Esophagus squamous epithelium (tissue), 5 donors: ENCODE data around the gene ZSCAN12. TPM values are rescaled to one million over a fixed set of nuclear protein-coding genes. Genes with fewer than 3 reads are reported as not detected.

Experiments used
- DNase-seq: peaks from one replicate; lab custom pipeline; 2025; lab: John Stamatoyannopoulos, UW
- H3K27ac ChIP-seq, 4 donors: fragments of 200-600 bp; sonication (generic); one replicate each; pipeline ENCODE4 v1.5.1; 2016 to 2019; ENCODE audit warnings: mild to moderate bottlenecking in 1 of 4
- H3K27me3 ChIP-seq, 4 donors: fragments of 200-600 bp; sonication (generic); 1 replicate in 3 of 4; 2 replicates in 1 of 4; pipeline versions ENCODE4 v1.5.1 to v1.6.0; 2017 to 2021; ENCODE audit warnings: antibody characterized with exemption in 1 of 4
- H3K36me3 ChIP-seq, 3 donors: fragments of 200-600 bp; sonication (generic); one replicate each; pipeline ENCODE4 v1.5.1; 2016 to 2019
- H3K4me1 ChIP-seq, 3 donors: fragments of 200-600 bp; sonication (generic); one replicate each; pipeline ENCODE4 v1.5.1; 2017 to 2019
- H3K4me3 ChIP-seq, 4 donors: fragments of 200-600 bp; sonication (generic); 1 replicate in 3 of 4; 2 replicates in 1 of 4; pipeline ENCODE4 v1.5.1; 2016 to 2019; ENCODE audit warnings: mild to moderate bottlenecking in 2 of 4, moderate library complexity in 1 of 4
- H3K9me3 ChIP-seq, 3 donors: fragments of 200-600 bp; sonication (generic); one replicate each; pipeline ENCODE4 v1.5.1; 2016 to 2019
- CTCF ChIP-seq, 6 experiments: fragments of 450-650 bp in 4 of 6; fragments of 200-600 bp in 2 of 6; sonication (generic) in 2 of 6; IDR thresholded peaks; one replicate each; pipeline ENCODE4 v1.5.1; 2016 to 2019; ENCODE audit warnings: antibody characterized with exemption in 6 of 6, mild to moderate bottlenecking in 4 of 6, moderate library complexity in 4 of 6
- POLR2A ChIP-seq, 4 donors: fragments of 450-650 bp; IDR thresholded peaks; one replicate each; pipeline ENCODE4 v1.6.1; 2017; ENCODE audit warnings: antibody characterized with exemption in 4 of 4, mild to moderate bottlenecking in 4 of 4, moderate library complexity in 3 of 4
- WGBS, 2 donors: methylation state at CpG; one replicate each; pipeline ENCODE4 v1.1.5; 2018; 5-methylcytosine and 5-hydroxymethylcytosine counted together
- intact Hi-C: fragments of 100-400 bp; cut with DNase I; formaldehyde crosslinking; loops from one replicate; pipeline ENCODE4 v1.15.0; 2022
- total RNA-seq, 4 donors: library from RNA; depleted of rRNA; stranded (reverse); fragments of >200 nt; gene quantifications; one replicate each; pipeline ENCODE4 v1.1.0, GENCODE V29; 2016
- donor health status: DM: yes; HTN: yes; CAD: no.

The ZSCAN12 gene
- total RNA-seq, 4 donors from 2014 or later: 1.3 to 4.0 (median 2.2) TPM

GRCh38 chr6:28351493-28351925 lies 48.0 kb downstream of the ZSCAN12 start:
- intact Hi-C loops: loop anchor here (10.0 kb wide), 1 partner anchor 217 kb away; no protein-coding TSS in a partner anchor
- H3K27ac ChIP-seq: peak overlapping the region; percentile 14 to 91 (median 73)
- peak overlapping the region in 1 of 4 donors; percentile 82 for H3K4me3 ChIP-seq

GRCh38 chr6:28351087-28351486 lies 48.5 kb downstream of the ZSCAN12 start:
- no peak for DNase-seq
- Histone ChIP-seq H3K4me3 (peak overlapping the region in 3 of 4 donors; percentile 60 to 90 (median 82)), H3K27me3 (no peaks in the 10 kb centered on the region), H3K36me3 (no peaks in the 10 kb centered on the region), H3K27ac (peak overlapping the region; percentile 14 to 91 (median 73)), H3K4me1 (peaks cover 24 to 55% (median 25%) of the 10 kb centered on the region in 3 donors), H3K9me3 (no peaks in the 10 kb centered on the region)
- intact Hi-C loops: loop anchor here (10.0 kb wide), 1 partner anchor 216 kb away; no protein-coding TSS in a partner anchor
- 44 to 68% methylated on average over 2 of the region's 2 CpGs for WGBS, 2 donors
- TF ChIP-seq CTCF (IDR thresholded peaks at IDR 0.05) (no peak), POLR2A (IDR thresholded peaks at IDR 0.05) (no peak)

More at GRCh38 chr6:28351493-28351925, 48.0 kb downstream of the ZSCAN12 start:
- Histone ChIP-seq H3K4me1 (peaks cover 27 to 60% (median 29%) of the 10 kb centered on the region in 3 donors), H3K36me3 (no peaks in the 10 kb centered on the region), H3K27me3 (no peaks in the 10 kb centered on the region), H3K9me3 (no peaks in the 10 kb centered on the region)
- 55 to 68% methylated on average over 2 of the region's 2 CpGs for WGBS, 2 donors
- no peak for DNase-seq
- TF ChIP-seq POLR2A (IDR thresholded peaks at IDR 0.05): no peak
- TF ChIP-seq CTCF (IDR thresholded peaks at IDR 0.05): no peak

- peak in 2 of 4 donors; percentile 10 to 40 for TF ChIP-seq POLR2A (IDR thresholded peaks at IDR 0.05)
- no peak for TF ChIP-seq CTCF (IDR thresholded peaks at IDR 0.05)
- intact Hi-C loops: loop anchor here (10.0 kb wide), 2 partner anchors 95 to 215 kb away; partner anchors contain the start of genes NKAPL and ZKSCAN4
- Histone ChIP-seq H3K36me3 (no peaks in the 10 kb centered on the region), H3K4me1 (peaks cover 19 to 47% (median 20%) of the 10 kb centered on the region in 3 donors), H3K4me3 (peak within 1 kb of the TSS; percentile 37 to 90 (median 71)), H3K27me3 (no peaks in the 10 kb centered on the region), H3K27ac (peak within 1 kb of the TSS; percentile 63 to 91 (median 84)), H3K9me3 (no peaks in the 10 kb centered on the region)
- 1% methylated on average over 20 to 25 of the region's 30 CpGs for WGBS, 2 donors
- DNase-seq: peak; percentile 41
Observed at GRCh38 chr6:28349892-28350737, 49.4 kb downstream of the ZSCAN12 start, which contains the start of gene ZKSCAN3. TSS of gene ZKSCAN3 (plus strand) at chr6:28349947. CDS start at chr6:28359587, 9,640 bp downstream.

- intact Hi-C loops: loop anchor here (10.0 kb wide), 1 partner anchor 95 kb away; the partner anchor contains the start of genes NKAPL and ZKSCAN4
- Histone ChIP-seq H3K36me3 (no peaks in the 10 kb centered on the region), H3K27me3 (no peaks in the 10 kb centered on the region), H3K4me1 (peaks cover 12 to 40% (median 13%) of the 10 kb centered on the region in 3 donors), H3K27ac (peak overlapping the region; percentile 63 to 91 (median 84)), H3K9me3 (no peaks in the 10 kb centered on the region), H3K4me3 (peak overlapping the region; percentile 37 to 90 (median 71))
- no peak for DNase-seq
- 0 to 2% methylated on average over 9 of the region's 9 CpGs for WGBS, 2 donors
- no peak for TF ChIP-seq POLR2A (IDR thresholded peaks at IDR 0.05)
- TF ChIP-seq CTCF (IDR thresholded peaks at IDR 0.05): no peak
Observed at GRCh38 chr6:28349344-28349891, 50.1 kb downstream of the ZSCAN12 start.
